NAMALWA (cell line): ENCODE results near the gene TET1.
"Not testable (repeated sequence)": the region's sequence is repeated elsewhere in the genome, so short reads cannot be mapped to it uniquely, and the experiment has no call there.

Experiments used
- DNase-seq: peaks from one replicate; pipeline ENCODE4 v3.0.0-alpha.2; 2015; ENCODE audit warnings: low spot score

TET1 gene

GRCh38 chr10:68713065-68713464 is 152.9 kb downstream of the TET1 start:
- not testable (repeated sequence) for DNase-seq

- DNase-seq: no peak
Measured at GRCh38 chr10:68717435-68717834, 157.3 kb downstream of the TET1 start.

- DNase-seq: peak; percentile 99
Measured at GRCh38 chr10:68720793-68721672, 160.9 kb downstream of the TET1 start, which contains the start of gene CCAR1. Gene CCAR1 (plus strand): TSS chr10:68721239. CDS start chr10:68722505, 1,266 bp downstream.

- peak; percentile 22 for DNase-seq
Measured at GRCh38 chr10:68721673-68722335, 161.7 kb downstream of the TET1 start.

- DNase-seq: no peak
Measured at GRCh38 chr10:68725016-68725415, 164.9 kb downstream of the TET1 start.

- no peak for DNase-seq
Measured at GRCh38 chr10:68727146-68727545, 167.0 kb downstream of the TET1 start.

- DNase-seq: no peak
Measured at GRCh38 chr10:68732651-68733050, 172.5 kb downstream of the TET1 start.

GRCh38 chr10:68734349-68734748 is 174.2 kb downstream of the TET1 start:
- DNase-seq: no peak

GRCh38 chr10:68735119-68735518 is 175.0 kb downstream of the TET1 start:
- no peak for DNase-seq

- DNase-seq: not testable (repeated sequence)
Measured at GRCh38 chr10:68735739-68736138, 175.6 kb downstream of the TET1 start.

- not testable (repeated sequence) for DNase-seq
Measured at GRCh38 chr10:68740676-68741075, 180.5 kb downstream of the TET1 start.

GRCh38 chr10:68742397-68742796 is 182.3 kb downstream of the TET1 start:
- no peak for DNase-seq
